Chondrocyte (in vitro differentiated cells): ENCODE results near the gene PIP4K2B. TPM values are rescaled to one million over a fixed set of nuclear protein-coding genes. Genes with fewer than 3 reads are reported as not detected.
"Not testable (repeated sequence)": the region's sequence is repeated elsewhere in the genome, so short reads cannot be mapped to it uniquely, and the experiment has no call there.

Experiments
- DNase-seq: peaks from one replicate; pipeline ENCODE4 v3.0.0; 2021; ENCODE audit warnings: mixed read lengths, low spot score
- H3K27ac Mint-ChIP-seq: one replicate; pipeline ENCODE4 v1.8.0; 2021; ENCODE audit warnings: mild to moderate bottlenecking, moderate library complexity, mixed read lengths; ENCODE audit not compliant: unreplicated experiment
- H3K27me3 Mint-ChIP-seq: 2 replicates; pipeline ENCODE4 v1.8.0; 2021; ENCODE audit warnings: low read depth, mixed read lengths
- H3K36me3 Mint-ChIP-seq: 2 replicates; pipeline ENCODE4 v1.8.0; 2021; ENCODE audit warnings: low read depth, mixed read lengths
- H3K4me1 Mint-ChIP-seq: 2 replicates; pipeline ENCODE4 v1.8.0; 2021; ENCODE audit warnings: low read depth, mild to moderate bottlenecking, mixed read lengths
- H3K4me3 Mint-ChIP-seq: one replicate; pipeline ENCODE4 v1.8.0; 2021; ENCODE audit warnings: mild to moderate bottlenecking, moderate library complexity, mixed read lengths; ENCODE audit not compliant: unreplicated experiment
- H3K9me3 Mint-ChIP-seq: 2 replicates; pipeline ENCODE4 v1.8.0; 2021; ENCODE audit warnings: low read depth, mixed read lengths
- total RNA-seq: library from RNA; stranded (reverse); gene quantifications from 3 replicates; pipeline ENCODE4 v1.2.1, GENCODE V29; 2021
- TF ChIP-seq, protein P1 (sequence below): fragments of 200-600 bp; sonication (generic); IDR thresholded peaks from 2 replicates; pipeline ENCODE4 v1.5.0; 2021; ENCODE audit warnings: antibody characterized with exemption, mild to moderate bottlenecking, moderate library complexity

Gene PIP4K2B
- total RNA-seq, 1 donor from 2014 or later = 58.7 TPM

DNA sequence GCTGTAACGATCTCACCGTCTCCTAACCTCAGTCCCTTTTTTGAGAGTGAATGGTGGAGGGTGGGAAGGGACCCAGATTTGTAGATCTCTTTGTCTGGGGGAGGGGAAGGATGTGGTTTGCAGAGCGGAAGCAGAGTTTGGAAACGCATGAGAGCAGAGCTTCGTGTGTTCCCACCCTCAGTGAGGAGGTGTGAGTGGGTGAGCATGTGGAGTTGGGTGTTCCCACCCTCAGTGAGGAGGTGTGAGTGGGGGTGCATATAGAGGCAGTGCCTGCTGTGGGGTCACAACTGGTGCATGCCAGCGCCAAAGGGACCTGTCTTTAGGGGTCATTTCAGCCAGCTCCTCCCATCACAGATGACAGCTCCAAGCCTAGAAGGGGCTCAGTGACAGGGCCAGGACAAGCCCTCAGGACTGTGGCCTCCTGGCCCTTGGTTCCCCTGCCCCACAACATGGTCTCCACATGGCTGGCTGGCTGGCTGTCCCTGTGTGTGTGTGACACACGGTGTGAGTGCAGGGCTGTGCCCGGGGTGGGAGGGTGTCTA, 71.0 kb downstream of the PIP4K2B start:
- Mint-ChIP-seq H3K36me3 (peaks cover 3% of the 10 kb centered on the region), H3K4me1 (peaks cover 32% of the 10 kb centered on the region), H3K27ac (no peak overlapping the region), H3K27me3 (no peaks in the 10 kb centered on the region), H3K4me3 (no peak overlapping the region), H3K9me3 (no peaks in the 10 kb centered on the region)
- DNase-seq = no peak
- TF ChIP-seq, protein P1, sequence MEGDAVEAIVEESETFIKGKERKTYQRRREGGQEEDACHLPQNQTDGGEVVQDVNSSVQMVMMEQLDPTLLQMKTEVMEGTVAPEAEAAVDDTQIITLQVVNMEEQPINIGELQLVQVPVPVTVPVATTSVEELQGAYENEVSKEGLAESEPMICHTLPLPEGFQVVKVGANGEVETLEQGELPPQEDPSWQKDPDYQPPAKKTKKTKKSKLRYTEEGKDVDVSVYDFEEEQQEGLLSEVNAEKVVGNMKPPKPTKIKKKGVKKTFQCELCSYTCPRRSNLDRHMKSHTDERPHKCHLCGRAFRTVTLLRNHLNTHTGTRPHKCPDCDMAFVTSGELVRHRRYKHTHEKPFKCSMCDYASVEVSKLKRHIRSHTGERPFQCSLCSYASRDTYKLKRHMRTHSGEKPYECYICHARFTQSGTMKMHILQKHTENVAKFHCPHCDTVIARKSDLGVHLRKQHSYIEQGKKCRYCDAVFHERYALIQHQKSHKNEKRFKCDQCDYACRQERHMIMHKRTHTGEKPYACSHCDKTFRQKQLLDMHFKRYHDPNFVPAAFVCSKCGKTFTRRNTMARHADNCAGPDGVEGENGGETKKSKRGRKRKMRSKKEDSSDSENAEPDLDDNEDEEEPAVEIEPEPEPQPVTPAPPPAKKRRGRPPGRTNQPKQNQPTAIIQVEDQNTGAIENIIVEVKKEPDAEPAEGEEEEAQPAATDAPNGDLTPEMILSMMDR = no peak

DNA sequence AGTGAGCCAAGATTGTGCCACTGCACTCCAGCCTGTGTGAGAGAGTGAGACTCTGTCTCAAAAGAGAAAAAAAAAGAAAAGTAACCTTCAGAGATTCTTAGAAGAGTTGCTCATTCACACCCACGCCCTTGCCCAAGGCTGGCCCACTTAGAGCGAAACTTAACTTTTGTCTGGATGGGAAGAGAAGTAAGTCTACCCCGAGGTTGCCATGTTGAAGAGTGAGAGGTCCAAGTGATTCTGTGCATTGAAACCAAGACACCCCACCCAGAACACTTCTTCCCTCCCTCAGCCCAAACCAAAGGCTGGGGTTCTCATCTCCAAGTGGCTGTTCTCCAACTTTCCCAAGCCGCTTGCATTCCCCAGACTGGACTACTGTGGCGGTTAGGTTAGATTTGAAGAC, 71.6 kb downstream of the PIP4K2B start:
- no peak for DNase-seq
- Mint-ChIP-seq H3K4me1 (peaks cover 32% of the 10 kb centered on the region), H3K27me3 (no peaks in the 10 kb centered on the region), H3K9me3 (no peaks in the 10 kb centered on the region), H3K4me3 (no peak overlapping the region), H3K27ac (no peak overlapping the region), H3K36me3 (no peaks in the 10 kb centered on the region)
- TF ChIP-seq, protein P1 = no peak

DNA sequence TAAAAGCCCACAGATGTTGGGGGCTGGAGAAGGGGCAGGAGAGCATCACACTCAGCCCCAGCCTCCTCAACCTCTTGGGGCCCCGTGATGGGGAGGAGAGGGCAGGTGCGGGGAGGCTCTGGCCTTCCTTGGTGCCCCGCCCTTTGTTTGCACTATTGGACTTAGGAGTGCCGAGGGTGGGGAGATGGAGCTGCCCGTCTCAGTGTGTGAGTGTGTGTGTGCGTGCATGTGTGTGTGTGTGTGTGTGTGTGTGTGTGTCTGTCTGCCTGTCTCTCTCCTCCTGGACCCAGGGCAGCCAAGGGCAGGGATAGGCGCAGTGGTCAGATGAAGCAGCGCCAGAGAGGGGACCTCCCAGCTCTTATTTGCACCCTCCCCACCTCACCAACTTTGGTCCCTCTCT, 73.2 kb downstream of the PIP4K2B start:
- not testable (repeated sequence) for DNase-seq, H3K9me3 Mint-ChIP-seq, H3K27me3 Mint-ChIP-seq, H3K36me3 Mint-ChIP-seq, H3K27ac Mint-ChIP-seq, H3K4me3 Mint-ChIP-seq
- H3K4me1 Mint-ChIP-seq = peaks cover 22% of the 10 kb centered on the region

DNA sequence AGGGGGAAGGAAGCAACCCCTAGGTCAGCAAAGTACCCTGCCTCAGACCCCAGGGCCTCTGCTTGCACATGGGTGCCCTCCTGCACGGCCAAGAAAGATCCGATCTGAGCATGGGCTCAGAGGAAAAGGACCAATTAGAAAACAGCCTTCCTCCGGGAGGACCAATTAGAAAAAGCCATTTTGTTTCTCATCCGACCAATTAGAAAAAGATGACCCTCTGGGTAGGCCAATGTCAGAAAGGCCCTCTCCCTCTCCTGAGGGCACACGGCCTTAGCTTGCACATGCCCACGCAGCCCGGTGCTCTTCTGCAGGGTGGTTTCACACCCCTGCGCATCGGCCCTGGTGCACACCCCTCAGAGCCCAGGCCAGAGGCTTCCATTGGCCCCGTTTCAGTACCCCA, 74.3 kb downstream of the PIP4K2B start:
- Mint-ChIP-seq H3K36me3 (peaks cover 2% of the 10 kb centered on the region), H3K4me1 (peaks cover 14% of the 10 kb centered on the region), H3K27me3 (no peaks in the 10 kb centered on the region), H3K27ac (no peak overlapping the region), H3K4me3 (no peak overlapping the region), H3K9me3 (no peaks in the 10 kb centered on the region)
- TF ChIP-seq, protein P1 = no peak
- no peak for DNase-seq

DNA sequence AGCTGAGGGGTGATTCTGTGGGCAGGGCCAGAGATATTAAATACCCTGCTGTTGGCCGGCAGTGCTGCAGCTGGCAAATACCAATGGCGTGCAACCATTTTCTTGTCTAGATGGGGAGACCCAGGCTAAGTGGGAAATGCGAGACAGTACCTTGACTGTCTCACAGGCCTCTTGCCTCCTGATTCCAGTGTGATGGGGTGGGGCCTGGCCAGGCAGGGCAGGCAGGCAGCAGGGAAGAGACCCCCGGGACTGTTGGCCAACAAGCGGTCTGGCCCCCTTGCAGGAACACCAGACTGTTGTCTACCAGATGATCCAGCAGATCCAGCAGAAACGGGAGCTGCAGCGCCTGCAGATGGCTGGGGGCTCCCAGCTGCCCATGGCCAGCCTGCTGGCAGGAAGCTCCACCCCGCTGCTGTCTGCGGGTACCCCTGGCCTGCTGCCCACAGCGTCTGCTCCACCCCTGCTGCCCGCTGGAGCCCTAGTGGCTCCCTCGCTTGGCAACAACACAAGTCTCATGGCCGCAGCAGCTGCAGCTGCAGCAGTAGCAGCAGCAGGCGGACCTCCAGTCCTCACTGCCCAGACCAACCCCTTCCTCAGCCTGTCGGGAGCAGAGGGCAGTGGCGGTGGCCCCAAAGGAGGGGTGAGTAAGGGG, 74.9 kb downstream of the PIP4K2B start:
- H3K36me3 Mint-ChIP-seq = peaks cover 2% of the 10 kb centered on the region
- peaks cover 12% of the 10 kb centered on the region for H3K4me1 Mint-ChIP-seq
- no peak for DNase-seq
- H3K27me3 Mint-ChIP-seq = no peaks in the 10 kb centered on the region
- H3K4me3 Mint-ChIP-seq = no peak overlapping the region
- no peak overlapping the region for H3K27ac Mint-ChIP-seq
- TF ChIP-seq, protein P1 = no peak
- no peaks in the 10 kb centered on the region for H3K9me3 Mint-ChIP-seq

DNA sequence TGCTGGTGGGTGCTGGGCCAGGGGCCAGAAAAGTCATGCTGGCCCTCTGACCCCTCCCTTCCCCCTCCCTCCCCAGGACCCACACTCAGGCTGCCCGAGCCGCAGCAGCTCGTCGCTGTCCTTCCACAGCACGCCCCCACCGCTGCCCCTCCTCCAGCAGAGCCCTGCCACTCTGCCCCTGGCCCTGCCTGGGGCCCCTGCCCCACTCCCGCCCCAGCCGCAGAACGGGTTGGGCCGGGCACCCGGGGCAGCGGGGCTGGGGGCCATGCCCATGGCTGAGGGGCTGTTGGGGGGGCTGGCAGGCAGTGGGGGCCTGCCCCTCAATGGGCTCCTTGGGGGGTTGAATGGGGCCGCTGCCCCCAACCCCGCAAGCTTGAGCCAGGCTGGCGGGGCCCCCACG, 77.6 kb downstream of the PIP4K2B start:
- Mint-ChIP-seq H3K9me3 (no peaks in the 10 kb centered on the region), H3K4me3 (no peak overlapping the region), H3K27ac (no peak overlapping the region), H3K36me3 (peaks cover 4% of the 10 kb centered on the region), H3K4me1 (peaks cover 7% of the 10 kb centered on the region), H3K27me3 (no peaks in the 10 kb centered on the region)
- TF ChIP-seq, protein P1 = no peak
- no peak for DNase-seq
